HG03457 (cell line): ENCODE measurements around the gene HSPA13.
"Not testable (repeated sequence)": the region's sequence is repeated elsewhere in the genome, so short reads cannot be mapped to it uniquely, and the experiment has no call there.

Experiments used
- ATAC-seq: cut with Tn5 transposase; IDR thresholded peaks from one replicate; pipeline ENCODE4 v1.9.1; 2021; ENCODE audit warnings: moderate number of reproducible peaks; ENCODE audit not compliant: unreplicated experiment

Gene HSPA13, protein sequence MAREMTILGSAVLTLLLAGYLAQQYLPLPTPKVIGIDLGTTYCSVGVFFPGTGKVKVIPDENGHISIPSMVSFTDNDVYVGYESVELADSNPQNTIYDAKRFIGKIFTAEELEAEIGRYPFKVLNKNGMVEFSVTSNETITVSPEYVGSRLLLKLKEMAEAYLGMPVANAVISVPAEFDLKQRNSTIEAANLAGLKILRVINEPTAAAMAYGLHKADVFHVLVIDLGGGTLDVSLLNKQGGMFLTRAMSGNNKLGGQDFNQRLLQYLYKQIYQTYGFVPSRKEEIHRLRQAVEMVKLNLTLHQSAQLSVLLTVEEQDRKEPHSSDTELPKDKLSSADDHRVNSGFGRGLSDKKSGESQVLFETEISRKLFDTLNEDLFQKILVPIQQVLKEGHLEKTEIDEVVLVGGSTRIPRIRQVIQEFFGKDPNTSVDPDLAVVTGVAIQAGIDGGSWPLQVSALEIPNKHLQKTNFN

DNA sequence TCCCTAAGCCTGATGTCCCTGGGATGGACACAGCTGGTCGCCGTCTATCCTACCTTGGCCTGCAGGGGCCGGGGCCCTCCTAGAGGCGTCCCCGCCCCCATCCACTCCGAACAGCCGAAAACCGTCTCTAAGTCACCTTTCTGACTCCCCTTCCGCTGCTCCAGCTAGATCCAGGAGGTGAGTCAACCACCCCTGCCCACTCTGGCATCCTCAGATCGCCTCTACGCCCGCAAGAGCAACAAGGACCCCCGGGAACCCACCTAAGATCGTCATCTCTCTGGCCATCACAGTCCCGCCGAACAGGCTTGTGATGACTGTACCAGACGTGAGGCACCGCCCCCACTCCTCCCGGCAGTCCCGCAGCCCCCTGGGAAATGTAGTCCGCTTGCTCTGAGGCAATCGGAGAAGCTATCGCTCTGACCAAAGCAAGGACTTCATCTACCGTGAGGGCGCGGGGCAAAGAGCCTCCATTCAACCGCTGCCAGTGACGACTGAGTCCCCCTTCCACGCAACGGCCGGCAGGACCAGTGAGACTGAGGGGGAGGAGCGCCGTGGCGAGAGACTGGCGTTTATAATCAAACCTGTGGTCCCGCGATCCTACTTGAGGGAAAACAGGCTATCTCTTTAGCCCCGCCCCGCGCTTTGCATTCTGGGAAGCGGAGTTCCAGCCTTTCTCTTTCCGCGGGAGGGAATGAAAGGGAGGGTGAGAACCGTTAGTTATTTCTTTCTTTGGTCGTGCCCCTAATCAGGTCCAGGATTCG, at the start of gene HSPA13:
Gene HSPA13, minus strand, starts transcription at position 312 of the 761 bp plus-strand sequence. Its CDS starts 27 bp downstream, at position 285.
- peak; percentile 98 for ATAC-seq

GRCh38 chr21:14418920-14419319, 36.0 kb upstream of the HSPA13 start:
- ATAC-seq, result no peak

- ATAC-seq, result no peak
Measured at GRCh38 chr21:14414932-14415508, 32.1 kb upstream of the HSPA13 start.

DNA sequence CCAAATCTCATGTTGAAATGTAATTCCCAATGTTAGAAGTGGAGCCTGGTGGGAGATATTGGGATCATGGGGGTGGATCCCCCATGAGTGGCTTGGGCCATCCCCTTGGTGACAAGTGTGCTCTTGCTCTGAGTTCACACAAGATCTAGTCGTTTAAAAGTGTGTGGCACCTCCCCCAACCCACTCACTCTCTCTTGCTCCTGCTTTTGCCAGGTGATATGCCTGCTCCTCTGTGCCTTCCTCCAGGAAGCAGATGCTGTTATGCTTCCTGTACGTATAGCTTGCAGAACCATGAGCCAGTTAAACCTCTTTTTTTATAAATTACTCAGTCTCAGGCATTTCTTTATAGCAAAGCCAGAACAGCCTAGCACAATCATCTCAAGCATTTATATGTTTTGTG, 23.0 kb upstream of the HSPA13 start:
- ATAC-seq, result no peak

GRCh38 chr21:14405225-14405624, 22.3 kb upstream of the HSPA13 start:
- ATAC-seq, result no peak

DNA sequence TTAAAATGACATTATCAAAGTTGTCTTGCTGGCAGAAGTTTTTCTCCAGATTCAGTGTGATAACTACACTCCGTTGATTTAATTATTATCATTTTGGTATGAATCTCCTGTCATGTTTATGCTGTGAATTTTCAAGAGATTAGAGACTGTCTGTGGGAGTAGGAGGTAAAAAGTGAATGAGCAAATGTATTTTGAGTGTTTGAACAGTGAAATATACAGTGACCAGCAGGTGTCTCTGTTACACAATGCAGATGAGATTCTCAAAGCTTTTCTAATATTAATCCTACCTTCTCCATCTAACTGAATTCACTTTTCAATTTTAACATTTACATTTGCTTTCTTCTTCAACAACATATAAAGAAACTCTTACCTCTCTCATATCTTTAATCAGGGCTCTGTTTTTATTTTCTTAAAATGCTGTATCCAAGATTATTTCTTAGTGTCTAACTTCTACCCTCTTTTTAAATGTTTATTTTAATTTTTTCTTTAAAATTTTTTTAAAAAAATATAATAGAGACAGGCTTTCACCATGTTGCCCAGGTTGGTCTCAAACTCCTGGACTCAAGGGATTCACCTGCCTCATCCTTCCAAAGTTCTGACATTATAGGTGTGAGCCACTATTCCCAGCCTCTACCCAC, 20.9 kb upstream of the HSPA13 start:
- no peak for ATAC-seq

DNA sequence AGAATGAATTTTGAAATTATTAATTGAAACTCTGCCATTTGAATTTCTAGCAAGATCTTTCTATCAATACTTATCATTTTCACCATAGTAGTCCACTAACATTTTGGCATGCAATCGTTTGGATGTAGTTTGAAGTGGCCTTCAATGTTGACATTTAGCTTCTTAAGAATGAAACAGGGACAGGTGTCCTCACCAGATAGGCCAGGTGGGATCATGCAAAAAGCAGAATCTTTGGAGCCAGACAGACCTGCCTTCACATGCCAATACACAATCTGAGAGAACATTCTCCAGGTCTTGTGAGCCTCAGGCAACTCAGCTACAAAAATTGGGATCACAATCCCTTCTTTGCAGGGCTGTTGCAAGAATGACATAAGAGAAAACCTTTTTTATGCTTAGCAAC, 18.3 kb upstream of the HSPA13 start:
- ATAC-seq, result no peak

GRCh38 chr21:14388282-14388681, 5.3 kb upstream of the HSPA13 start:
- no peak for ATAC-seq

DNA sequence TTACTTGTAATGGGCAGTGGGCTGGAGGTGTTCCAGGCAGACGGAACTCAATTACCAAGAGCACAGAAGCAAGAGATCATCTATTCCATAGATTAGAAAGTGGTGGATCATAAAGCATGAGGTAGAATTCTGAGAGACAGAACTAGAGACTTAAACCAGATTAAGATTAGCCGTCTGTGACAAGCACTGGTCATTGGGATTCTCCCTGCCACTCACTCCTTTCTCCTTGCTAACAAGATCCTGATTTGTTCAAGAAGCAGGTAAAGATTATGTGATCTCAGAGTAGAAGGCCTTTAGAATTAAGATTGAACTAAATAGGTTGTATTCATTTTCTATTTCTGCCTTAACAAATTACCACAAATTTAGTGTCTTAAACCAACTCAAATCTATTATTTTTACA, 1.5 kb upstream of the HSPA13 start:
- ATAC-seq, result no peak

GRCh38 chr21:14383596-14384180, 742 bp upstream of the HSPA13 start:
- ATAC-seq, result peak; percentile 21

DNA sequence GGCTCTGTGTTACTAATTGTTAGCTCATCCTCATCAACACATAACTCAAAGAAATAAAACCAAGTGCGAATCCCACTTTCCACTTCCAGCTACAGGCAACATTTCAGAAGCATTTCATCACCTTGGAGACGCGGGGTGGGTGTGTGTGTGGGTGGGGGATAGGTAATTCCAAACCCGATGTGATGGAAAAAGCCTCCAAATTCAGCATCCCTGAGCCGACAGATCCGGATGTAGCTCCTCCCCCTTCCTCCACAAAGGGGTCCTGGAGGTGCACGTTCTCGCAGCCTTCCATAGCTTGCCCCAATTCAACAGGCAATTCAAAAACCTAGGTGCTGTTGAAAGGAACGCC, 486 bp downstream of the HSPA13 start:
- no peak for ATAC-seq

DNA sequence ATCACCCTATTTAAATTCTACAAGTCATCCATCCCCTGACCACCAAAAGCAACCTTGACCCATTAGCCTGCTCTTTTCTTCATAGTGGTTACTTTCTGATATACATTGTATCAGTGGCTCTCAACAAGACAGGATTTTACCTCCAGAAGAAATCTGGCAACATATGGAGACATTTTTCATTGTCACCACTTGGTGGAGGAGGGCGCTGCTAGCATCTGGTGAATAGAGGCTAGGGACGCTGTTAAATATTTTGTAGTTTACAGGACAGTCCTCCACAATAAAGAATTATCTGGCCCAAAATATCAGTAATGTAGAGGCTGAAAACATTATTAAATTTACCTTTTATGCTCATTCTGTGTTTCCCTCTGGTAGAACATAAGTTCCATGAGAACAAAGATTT, 6.1 kb downstream of the HSPA13 start:
- no peak for ATAC-seq

DNA sequence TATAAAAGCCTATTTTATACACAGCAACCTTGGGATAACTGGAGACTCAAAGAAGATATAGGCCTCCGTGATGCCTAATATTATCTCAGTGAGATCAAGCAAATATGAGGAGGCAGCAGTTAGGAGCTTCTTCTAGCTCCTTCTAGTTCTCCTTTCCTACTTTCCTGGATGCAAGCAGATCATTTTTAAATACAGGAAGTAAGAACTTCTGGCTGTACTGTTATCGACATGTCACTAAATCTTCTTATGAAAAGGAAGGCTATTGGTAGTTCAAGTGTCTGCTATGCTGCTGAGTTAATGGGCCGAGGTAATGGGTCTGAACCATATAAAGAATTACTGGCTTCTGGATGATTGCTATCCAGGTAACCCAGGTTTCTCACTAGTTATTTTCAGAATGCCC, 15.9 kb downstream of the HSPA13 start:
- ATAC-seq, result no peak

DNA sequence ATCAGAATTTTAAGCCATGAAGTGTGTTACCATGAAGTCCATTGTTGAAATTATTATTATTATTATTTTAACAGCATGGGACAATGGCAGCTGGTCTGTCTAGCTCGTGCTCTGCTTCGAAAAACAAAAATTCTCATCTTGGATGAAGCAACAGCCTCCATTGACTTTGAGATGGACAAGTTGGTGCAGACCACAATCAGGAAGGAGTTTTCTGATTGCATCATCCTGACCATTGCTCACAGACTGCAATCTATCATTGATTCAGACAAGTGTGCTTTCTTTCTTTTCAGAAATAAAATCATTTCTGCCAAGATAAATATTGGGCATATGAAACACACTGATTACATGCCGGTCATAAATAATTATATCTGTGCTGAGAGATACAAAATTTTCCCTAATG, 21.0 kb downstream of the HSPA13 start:
- ATAC-seq, result no peak

DNA sequence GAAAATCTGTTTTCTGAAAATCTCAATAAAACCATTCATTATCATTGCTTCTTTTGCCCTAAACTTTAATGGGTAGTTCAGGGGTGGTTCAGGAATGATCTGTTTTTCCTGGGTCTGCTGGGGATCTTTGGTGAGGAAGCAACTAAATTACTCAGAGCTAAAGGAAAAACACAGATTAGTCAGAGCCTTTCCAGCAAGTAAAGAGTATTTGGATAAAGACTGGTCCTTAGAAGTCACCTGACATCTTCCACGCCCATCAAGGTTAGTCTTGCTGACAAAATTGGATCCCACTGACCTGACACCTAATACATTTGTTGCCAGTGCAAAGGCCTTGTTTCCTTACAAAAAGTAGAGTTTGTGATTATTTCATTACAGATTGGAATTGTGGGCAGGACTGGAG, 24.2 kb downstream of the HSPA13 start:
- no peak for ATAC-seq

DNA sequence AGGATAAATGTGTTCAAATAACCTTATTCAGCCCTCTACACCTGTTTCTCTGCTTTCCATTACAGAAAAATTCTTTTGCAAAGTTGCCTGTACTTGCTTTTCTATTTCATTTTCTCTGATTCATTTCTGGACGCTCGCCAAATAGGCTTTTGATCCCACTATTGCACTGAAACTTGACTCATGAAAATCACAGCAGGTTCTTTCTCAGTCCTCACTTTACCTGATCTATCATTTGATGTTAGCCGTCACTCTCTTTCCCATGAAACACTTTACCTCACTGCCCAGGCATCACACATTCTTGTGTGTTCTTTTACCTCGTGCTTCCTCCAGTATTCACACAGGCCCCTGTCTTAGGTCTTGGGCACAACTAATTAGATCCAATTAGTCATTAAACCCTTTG, 26.2 kb downstream of the HSPA13 start:
- ATAC-seq, result no peak

DNA sequence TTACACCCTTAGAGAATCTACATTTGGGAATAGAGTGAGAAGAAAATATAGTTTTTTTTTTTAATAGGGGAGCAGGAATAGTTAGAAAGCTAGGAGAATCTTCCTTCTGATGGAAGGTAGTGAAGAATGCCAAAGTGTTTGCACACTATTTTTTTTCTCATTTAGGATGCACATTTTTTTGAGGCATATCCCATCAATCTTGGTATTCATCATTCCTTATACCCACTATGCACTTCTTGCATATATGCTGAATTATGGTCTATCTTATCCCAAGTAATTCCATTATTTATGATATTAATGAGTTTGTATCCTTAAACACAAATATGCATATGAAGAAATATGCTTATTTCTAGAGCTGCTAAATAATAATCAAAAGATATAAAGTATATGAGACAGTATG, 28.4 kb downstream of the HSPA13 start:
- ATAC-seq, result no peak

- ATAC-seq, result no peak
Measured at GRCh38 chr21:14353726-14354125, 29.2 kb downstream of the HSPA13 start.

DNA sequence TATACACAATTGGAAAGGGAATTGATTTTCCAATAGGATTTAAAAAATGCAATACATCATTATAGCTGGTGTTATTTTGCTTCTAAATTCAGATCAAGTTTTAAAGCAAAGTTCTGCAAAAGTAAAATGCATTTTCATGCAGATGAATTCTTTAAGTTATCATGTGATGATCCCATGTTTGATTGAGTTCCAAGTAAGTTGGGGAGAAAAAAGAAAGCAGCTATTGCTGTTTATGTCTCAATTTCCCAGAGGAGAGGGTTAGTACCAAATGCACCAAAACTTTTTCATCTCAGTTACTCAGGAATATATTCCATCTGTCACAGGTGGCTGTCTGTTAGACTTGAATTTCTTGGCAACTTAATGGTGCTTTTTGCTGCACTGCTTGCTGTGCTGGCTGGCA, 29.7 kb downstream of the HSPA13 start:
- ATAC-seq, result no peak

DNA sequence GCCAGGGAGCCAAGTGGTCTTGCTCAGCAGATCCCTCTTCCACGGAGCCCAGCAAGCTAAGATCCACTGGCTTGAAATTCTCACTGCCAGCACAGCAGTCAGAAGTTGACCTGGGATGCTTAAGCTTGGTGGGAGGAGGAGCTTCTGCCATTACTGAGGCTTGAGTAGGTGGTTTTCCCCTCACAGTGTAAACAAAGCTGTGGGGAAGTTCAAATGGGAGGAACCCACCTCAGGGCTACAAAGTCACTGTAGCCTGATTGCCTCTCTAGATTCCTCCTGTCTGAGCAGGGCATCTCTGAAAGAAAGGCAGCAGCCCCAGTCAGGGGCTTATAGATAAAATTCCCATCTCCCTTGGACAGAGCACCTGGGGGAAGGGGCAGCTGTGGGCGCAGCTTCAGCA, 55.6 kb downstream of the HSPA13 start:
- ATAC-seq, result not testable (repeated sequence)

DNA sequence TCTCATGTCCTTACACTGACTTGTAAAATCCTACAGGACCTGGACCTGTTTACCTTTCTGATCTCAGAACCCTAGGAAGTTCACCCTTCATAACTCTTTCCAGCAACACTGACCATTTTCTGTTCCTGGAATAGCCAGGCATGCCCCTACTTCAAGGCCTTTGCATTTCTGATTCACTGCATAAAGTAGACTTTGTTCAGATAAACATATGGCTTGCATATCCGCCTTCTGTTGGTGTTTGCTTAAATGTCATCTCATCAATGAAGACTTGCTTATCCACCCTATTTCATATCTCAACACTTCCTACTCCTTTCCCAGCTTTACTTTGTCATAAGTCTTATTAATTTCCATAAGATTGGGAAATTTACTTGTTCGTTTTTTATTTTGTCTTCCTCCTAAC, 57.4 kb downstream of the HSPA13 start:
- no peak for ATAC-seq
